ENCODE results near the gene PML. TPM values are rescaled to one million over a fixed set of nuclear protein-coding genes. Genes with fewer than 3 reads are reported as not detected.
A peak's percentile ranks its signal among the peaks of the same experiment; 100 is the strongest.

PML gene
- total RNA-seq, 1 experiment from 2014 or later = 24.6 TPM

DNA sequence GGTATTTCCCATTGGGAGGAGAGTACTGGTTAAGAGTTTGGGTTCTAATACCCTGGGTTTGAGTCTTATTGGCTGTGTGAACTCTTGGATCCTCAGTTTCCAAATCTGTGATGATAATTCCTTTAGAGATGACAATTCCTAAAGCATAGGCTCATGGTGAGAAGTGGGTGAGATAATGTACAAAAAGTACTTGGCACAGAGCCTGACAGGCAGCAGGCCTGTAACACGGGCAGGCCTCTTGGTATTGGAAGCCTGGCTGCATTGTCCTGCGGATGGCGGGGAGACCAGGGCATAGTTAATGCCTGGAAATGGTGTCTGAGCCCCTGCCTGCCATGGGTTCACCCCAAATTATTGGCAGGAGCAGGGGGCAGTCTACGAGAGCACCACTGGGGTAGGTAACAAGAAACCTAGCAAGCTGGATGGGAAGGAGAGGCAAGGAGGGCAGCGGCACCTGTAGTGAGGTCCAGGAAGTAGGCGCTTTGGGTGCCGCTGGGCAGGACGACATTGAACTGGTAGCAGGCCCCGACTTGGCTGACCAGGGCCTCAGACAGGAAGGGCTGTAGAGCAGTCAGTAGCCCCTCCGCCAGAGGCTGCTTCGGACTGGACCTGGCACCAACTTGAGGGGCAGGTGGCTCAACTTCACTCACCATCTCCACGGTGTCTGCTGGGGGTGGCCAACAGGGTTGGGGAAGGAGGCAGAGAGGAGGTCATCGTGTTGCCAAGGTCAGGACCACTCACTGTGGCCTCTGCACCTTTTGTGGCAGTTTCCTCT lies 10.1 kb upstream of the PML start:
- H3K27ac ChIP-seq (ENCODE audit: insufficient read length, low read depth, low read length) = no peak overlapping the region
- peak overlapping the region in 1 of 3 experiments; percentile 46; a peak in 2 of 7 replicates for H3K27ac Mint-ChIP-seq

More for the DNA sequence above, 10.1 kb upstream of the PML start:
- Histone ChIP-seq H3K4ac (ENCODE audit: low read depth, low read length) (no peak overlapping the region), H3K23me2 (ENCODE audit: insufficient read length, low read depth, low read length, poor library complexity, severe bottlenecking) (no peaks in the 10 kb centered on the region), H2BK5ac (ENCODE audit: insufficient read length, low read length) (no peak overlapping the region), H3K9ac (ENCODE audit: extremely low read depth, insufficient read length, low read length) (no peak overlapping the region), H4K8ac (replicated peaks; ENCODE audit: insufficient read length, low read depth, low read length) (no peak overlapping the region), H3K27me3 (ENCODE audit: insufficient read depth, low read length) (no peaks in the 10 kb centered on the region), H3K4me1 (ENCODE audit: insufficient read depth, low read length) (no peaks in the 10 kb centered on the region), H3K18ac (ENCODE audit: insufficient read length, low read depth, low read length) (no peak overlapping the region), H2AK5ac (ENCODE audit: insufficient read length, low read length) (no peak overlapping the region), H3K4me2 (ENCODE audit: insufficient read depth, insufficient read length, low read length) (no peak overlapping the region), H2BK20ac (ENCODE audit: low read depth, low read length, poor library complexity, severe bottlenecking) (no peak overlapping the region), H3K23ac (ENCODE audit: insufficient read length, low read depth, low read length) (no peak overlapping the region), H3K79me1 (ENCODE audit: insufficient read depth, low read depth, low read length, poor library complexity, severe bottlenecking) (no peaks in the 10 kb centered on the region), H2BK12ac (ENCODE audit: insufficient read length, low read depth, low read length) (no peak overlapping the region), H3K79me2 (ENCODE audit: insufficient read depth, low read length) (no peaks in the 10 kb centered on the region), H3T11ph (ENCODE audit: low read length) (no peak overlapping the region), H4K5ac (ENCODE audit: insufficient read length, low read depth, low read length) (no peak overlapping the region), H2BK120ac (ENCODE audit: low read depth, low read length, poor library complexity, severe bottlenecking) (no peak overlapping the region), H4K91ac (ENCODE audit: insufficient read length, low read depth, low read length) (no peak overlapping the region), H3K9me3 (ENCODE audit: control insufficient read depth, low read depth, low read length) (no peaks in the 10 kb centered on the region), H2BK15ac (ENCODE audit: low read depth, low read length) (no peak overlapping the region), H2AFZ (ENCODE audit: low read length) (no peak overlapping the region), H3K56ac (ENCODE audit: insufficient read length, low read depth, low read length) (no peak overlapping the region), H3K14ac (ENCODE audit: insufficient read depth, low read length) (no peak overlapping the region; the same call in 1 of the 2 replicates), H4K20me1 (ENCODE audit: control insufficient read depth, insufficient read depth, insufficient read length) (no peaks in the 10 kb centered on the region)
- TF ChIP-seq, protein P1, sequence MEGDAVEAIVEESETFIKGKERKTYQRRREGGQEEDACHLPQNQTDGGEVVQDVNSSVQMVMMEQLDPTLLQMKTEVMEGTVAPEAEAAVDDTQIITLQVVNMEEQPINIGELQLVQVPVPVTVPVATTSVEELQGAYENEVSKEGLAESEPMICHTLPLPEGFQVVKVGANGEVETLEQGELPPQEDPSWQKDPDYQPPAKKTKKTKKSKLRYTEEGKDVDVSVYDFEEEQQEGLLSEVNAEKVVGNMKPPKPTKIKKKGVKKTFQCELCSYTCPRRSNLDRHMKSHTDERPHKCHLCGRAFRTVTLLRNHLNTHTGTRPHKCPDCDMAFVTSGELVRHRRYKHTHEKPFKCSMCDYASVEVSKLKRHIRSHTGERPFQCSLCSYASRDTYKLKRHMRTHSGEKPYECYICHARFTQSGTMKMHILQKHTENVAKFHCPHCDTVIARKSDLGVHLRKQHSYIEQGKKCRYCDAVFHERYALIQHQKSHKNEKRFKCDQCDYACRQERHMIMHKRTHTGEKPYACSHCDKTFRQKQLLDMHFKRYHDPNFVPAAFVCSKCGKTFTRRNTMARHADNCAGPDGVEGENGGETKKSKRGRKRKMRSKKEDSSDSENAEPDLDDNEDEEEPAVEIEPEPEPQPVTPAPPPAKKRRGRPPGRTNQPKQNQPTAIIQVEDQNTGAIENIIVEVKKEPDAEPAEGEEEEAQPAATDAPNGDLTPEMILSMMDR (conservative IDR thresholded peaks at IDR 0.05) = no peak
- Mint-ChIP-seq H3K36me3 (ENCODE audit: insufficient read depth in 1 of 3, low read depth in 3 of 3) (no peaks in the 10 kb centered on the region), H3K4me1 (peaks cover 3 to 5% of the 10 kb centered on the region in 2 experiments; a peak in 3 of 4 replicates), H3K9me3 (no peaks in the 10 kb centered on the region), H3K27me3 (ENCODE audit: low read depth) (peaks cover 4% of the 10 kb centered on the region), H3K4me3 (no peak overlapping the region)
- no CpG with 5 or more reads among the region's 13 CpGs for WGBS (ENCODE audit: extremely low coverage, insufficient read length, low lambda C conversion rate)
- DNase-seq = no peak

Data from H9 (cell line).